HuH-7 (cell line): ENCODE data around the gene INPP4B.
"Not testable (repeated sequence)": the region's sequence is repeated elsewhere in the genome, so short reads cannot be mapped to it uniquely, and the experiment has no call there.

Source experiments
- DNase-seq: peaks from one replicate; pipeline ENCODE4 v3.0.0; 2011; ENCODE audit warnings: low spot score

Gene INPP4B

DNA sequence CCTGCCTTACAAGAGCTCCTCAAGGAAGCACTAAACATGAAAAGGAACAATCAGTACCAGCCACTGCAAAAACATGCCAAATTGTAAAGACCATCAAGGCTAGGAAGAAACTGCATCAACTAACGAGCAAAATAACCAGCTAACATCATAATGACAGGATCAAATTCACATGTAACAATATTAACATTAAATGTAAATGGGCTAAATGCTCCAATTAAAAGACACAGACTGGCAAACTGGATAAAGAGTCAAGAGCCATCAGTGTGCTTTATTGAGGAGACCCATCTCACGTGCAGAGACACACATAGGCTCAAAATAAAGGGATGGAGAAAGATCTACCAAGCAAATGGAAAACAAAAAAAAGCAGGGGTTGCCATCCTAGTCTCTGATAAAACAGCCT is 777.8 kb downstream of the INPP4B start:
- DNase-seq: not testable (repeated sequence)

DNA sequence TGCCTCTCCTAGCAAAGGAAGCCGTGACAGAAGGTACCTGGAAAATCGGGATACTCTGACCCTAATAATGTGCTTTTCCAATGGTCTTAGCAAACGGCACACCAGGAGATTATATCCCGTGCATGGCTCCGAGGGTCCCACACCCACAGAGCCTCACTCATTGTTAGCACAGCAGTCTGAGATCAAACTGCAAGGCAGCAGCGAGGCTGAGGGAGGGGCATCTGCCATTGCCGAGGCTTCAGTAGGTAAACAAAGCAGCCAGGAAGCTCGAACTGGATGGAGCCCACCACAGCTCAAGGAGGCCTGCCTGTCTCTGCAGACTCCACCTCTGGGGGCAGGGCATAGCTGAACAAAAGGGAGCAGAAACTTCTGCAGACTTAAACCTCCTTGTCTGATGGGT is 779.5 kb downstream of the INPP4B start:
- not testable (repeated sequence) for DNase-seq

DNA sequence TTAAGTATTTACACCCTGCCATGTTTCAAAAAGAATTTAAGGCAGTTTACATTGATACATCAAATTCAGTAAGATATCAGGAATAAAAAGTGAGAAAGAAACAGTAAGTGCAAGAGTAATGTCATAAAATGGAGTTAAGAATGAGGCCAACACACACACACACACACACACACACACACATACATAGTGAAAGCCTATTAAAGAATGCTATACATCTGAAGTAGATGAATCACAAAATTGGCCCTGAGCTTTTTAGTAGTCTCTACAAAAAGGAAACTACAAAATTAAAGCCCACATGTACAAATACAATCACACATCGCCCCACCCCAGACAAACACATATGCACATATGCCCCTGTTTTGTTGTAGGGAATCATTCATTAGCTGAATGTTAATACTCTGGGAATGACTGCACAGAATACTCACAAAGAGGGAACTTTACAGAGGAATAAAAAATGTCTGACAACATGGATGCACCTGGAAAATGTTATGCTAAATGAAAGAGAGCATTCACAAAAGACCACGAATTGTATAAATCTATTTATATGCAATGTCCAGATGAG is 780.9 kb downstream of the INPP4B start:
- no peak for DNase-seq

DNA sequence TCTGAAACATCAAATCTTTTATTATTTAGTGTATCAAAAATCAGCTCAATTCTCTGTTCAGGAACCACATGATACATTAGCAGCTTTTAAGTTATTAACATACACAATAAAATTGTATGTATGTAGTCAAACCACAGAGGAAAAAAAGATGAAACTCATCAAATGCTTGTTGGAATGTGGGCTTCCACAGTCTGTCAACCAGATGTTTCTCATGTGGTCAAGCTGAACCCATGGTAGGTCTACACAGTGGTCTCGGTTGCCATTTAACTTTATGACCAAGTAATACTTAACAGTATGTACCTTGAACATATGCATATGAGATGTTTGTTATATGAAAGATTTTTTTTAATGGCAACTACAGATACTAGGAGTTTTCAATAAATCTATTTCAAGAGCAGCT is 781.9 kb downstream of the INPP4B start:
- DNase-seq: no peak

DNA sequence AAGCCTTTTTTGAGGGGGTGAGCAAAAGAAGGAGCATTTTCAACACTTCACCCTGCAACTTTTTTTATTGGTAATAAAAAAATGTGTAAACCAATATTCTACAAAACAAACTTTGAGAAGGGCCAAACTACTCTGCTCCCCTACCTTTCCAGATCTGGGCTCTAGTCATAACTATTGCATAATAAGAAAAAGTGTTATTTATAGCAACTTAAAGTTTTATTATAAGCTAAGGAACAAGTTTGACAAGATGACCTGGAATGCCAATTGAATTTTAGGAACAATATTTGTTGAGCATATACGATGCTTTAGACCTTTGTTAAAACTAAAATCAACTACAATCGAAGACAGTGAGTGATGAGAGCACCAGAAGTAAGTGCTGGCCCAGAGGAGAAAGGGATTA is 800.1 kb downstream of the INPP4B start:
- no peak for DNase-seq

DNA sequence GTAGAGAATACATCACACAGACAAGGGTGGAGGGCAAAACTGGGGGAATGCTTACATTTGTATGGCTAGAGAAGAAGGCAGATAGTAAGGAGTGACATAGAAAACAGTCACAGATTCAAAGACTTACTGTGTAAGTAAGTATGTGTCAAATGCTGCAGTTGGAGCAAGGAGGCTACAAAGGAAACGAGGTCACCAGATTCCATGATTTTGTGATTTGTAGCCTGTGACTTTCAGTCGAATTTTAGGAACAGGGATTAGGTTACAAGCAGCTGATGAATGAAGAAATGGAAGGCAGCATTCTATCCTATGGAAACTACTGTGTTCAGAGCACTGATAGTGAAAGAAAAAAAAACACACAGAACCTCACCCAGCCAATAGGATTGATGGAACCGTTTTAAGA is 801.8 kb downstream of the INPP4B start:
- no peak for DNase-seq

DNA sequence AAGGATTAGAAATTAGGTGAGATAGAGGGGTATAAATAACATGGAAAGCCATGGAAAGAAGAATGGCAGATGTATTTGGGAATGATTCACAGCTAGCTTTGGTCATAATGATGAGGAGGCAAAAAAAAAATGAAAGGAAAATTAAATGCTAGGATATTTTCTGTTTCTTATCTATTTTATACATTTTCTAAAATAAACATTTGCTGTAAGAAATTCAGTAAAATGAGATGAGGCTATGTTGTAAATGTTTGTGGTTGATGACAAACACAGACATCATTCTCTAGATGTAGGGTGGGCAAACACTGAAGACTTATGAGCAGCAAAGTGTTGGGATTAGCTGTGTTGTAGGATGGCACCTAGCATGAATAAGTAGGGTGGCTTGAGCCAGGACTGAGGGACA is 802.6 kb downstream of the INPP4B start:
- no peak for DNase-seq

DNA sequence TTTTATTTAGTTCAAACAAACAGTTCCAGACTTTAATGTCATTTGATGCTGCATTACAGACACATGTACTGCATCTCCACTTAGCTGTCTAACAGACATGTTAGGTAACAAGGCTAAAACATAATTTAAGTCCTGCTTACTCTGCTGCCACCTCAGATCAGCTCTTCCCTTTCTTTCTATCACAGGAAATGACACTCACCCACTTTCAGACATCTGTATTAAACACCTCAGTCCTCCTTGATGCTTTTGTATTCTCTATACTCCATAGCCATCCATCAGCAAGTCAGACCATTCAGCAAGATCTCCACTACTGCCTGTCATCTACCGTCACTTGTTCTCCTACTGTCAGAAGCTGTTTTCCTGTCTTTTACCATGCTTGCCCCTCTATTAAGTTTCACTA is 804.3 kb downstream of the INPP4B start:
- DNase-seq: no peak

DNA sequence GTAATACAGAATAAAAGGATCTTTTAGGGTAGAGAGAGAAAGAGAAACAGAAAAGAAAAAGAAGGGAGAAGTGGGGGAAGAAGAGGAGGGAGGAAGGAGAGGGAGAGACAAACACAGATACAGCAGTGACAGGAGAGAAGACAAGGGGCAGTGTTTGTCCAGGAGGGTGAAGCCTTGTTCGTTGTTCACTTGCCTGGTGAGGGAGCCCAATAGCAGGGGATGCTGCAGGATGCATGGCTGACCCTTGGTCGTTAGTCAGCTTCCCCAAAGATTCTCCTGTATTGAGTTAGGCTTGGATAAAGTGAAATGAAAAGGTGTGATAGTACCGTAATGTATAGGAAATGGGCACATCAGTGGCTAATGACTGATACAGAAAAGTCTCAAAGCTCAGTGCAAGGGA is 806.1 kb downstream of the INPP4B start:
- DNase-seq: no peak

DNA sequence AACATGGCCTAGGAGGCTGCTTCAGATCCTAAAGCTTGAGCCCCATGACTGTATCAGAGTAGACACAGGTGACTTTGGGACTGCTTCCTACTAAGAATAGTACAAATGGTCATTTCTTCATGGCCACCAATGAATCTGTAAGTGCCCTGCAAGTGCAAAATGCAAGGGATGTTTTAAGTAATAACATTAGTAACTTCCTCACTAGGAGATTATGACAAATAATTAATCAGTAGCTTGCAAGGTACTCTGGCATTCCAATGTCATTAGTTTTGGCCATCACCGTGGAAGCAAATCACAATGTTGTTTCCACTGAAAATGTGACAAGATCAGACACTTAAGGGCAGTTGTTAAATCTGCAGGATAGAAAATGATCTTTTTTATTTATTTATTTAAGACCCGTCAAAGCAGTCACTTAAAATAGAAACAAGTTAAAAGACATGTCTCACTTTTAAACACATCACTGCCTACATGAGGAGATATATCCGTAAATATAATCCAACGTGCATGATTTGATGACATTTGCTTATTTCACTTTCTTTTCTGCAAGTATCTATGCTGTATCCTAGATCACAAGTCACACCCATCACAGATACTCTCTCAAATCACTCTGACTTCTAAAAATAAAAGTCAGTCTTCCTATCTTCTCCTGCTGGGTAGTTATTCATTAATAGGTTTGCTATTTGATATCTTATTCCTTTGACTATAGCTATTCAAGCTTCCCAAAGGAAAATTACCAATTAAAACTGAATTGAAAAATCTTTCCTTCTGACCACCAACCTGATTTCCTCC is 809.1 kb downstream of the INPP4B start:
- no peak for DNase-seq

DNA sequence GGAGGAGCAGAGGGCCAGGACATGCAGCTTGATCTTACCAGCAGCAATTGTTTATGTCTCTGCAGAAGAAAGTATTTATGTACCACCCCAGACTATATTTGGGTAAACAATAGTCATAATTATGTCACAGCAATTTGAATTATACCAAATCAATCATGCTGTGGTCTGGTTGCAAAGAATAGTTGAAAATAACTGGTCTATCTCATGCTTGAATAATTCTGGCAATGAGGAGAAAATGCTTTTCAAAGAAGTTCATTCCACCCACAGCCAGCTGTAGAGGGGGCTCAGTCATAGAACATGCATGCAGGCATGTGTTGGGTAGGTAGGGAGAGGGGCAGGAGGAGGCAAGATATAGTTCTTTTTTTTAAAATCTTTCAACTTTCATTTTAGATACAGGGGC is 810.5 kb downstream of the INPP4B start:
- DNase-seq: no peak

DNA sequence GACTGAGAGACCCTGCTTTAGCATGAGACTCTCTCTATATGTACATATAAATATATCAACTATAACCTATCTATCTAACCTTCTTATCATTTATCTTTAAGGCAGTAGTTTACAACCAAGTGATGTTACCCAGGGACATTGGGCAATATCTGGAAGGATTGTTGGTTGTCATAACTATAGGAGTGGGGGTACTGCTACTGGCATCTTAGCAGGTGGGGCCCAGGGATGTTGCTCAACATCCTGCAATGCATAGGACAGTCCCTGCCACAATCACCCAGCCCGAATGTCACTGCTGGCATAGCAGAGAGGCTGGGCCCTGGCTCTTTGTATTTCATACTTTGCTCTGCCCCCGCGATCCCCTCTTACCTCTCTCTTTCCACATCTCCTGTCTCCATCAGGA is 812.0 kb downstream of the INPP4B start:
- DNase-seq: no peak

DNA sequence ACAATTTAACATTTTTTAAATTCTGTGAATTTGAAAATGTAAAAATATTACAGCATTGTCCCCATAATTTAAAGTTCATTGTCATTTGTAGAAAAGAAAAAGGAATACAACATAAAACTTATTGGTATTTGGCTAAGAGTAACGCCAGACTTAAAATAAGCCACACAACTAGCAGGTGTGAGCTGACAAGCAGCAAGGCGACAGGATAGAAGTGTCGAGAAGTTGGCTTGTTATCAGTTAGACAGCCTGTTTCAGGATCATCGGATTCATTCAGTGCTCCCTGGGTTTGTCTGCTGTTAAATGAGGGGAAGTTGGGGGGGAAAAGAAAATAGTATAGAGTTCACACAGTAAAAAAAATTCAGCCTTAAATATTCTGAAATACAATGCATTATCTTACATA is 816.1 kb downstream of the INPP4B start:
- DNase-seq: no peak

DNA sequence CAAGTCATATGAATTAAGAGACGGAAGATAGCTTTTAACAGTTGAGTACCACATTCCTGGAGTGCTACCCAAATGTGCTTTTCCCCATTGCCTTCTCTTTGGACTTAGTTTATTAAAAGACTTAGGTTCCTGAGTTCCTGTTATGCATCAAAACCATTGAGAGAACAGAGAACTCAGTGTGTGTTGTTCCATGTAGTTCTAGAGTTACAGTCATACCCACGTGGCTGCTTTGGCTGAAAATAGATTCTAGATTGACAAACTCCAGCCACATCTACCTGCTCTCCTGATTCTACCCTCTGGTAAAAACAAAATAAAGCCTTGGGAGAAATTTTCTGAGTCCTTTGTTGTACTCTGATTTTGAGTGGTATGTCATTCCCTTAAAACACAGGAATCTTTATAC is 824.3 kb downstream of the INPP4B start:
- DNase-seq: no peak

DNA sequence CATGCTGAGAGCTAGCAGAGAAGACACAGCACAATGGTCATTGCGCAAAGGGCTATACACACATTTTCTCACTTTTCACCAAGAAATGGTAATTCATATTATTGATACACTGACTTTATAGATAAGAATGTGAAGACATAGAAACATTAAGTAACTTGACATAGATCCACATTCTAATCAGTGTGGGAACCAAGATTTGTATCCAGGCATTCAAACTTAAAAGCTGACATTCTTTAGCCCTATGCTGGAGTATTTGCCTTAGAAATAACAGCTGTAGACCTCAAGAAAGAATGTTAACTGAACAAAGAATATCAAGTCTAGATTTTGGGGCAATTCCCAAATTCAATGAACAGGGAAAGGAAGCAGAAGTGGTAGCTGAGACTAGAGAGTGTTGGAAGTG is 824.9 kb downstream of the INPP4B start:
- no peak for DNase-seq

DNA sequence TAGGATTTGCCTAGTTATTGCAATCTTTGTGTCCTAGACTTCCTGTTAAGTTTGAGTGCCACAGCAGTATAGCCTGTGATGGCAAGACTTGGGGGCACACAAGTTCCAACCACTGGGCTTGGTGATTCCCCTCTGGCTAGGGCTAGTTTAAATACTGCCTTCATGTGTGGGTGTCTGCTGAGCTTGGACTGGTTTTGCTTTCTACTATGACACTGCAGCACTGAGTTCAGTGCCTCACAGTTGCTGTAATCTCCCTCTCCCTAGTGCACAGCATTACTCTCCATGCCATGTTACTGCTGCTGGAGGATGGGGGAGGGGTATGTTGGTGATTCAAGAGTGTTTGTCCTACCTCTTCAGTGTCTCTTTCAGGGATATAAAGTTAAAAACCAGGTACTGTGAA is 830.1 kb downstream of the INPP4B start:
- no peak for DNase-seq

DNA sequence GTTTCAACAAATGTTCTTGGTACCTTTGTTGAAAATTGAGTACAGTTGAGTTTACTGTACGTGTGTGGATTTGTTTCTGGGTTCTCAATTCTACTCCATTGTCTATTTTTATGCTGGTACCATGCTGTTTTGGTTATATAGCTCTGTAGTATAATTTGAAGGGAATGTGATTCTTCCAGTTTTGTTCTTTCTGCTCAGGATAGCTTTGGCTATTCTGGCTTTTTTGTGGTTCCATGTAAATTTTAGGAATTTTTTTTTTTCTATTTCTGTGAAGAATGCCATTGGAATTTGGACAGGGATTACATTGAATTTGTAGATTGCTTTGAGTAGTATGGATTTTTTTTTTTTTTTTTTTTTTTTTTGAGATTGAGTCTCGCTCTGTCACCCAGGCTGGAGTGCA is 836.4 kb downstream of the INPP4B start:
- DNase-seq: no peak

DNA sequence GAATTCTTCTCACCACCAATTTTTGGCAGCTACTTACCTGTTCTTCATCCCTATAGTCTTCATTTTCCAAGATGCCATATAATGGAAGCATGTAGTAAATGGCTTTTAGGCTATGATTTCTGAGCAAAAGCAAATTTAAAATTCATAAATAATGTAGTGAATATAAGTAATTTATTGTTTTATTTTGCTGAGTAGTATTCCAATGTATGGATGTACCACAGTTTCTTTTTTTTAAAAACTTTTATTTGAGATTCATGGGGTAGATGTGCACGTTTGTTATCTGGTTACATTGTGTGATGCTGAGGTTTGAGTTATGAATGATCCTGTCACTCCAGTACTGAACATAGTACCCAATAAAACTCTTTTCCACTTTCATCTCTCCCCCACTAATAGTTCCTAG is 840.6 kb downstream of the INPP4B start:
- no peak for DNase-seq

DNA sequence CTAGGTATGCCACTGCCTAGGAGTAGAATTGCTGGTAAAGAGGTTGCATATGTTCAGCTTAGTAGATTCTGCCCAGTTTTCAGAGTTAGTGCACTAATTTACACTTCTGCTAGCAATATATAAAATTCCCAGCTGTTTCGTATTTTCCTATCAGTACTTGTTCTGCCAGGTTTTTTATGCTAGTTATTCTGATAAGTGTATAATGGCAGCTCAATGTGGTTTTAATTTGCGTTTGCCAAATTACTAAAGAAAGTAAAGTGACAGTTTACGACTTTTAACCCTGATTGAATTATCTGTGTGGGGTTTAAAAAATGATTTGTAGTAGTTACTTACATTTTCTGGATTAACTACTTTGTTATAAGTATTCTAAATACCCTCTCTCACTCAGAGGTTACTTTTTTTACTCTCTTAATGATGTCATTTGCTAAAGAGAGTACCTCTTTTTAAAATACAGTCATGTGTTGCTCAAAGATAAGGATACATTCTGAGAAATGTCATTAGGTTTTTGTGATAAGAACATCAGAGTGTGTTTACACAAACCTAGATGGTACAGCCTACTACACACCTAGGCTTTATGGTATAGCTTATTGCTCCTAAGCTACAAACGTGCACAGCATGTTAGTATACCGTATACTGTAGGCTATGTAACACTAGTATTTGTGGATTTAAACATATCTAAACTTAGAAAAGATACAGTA is 846.5 kb downstream of the INPP4B start:
- DNase-seq: no peak

DNA sequence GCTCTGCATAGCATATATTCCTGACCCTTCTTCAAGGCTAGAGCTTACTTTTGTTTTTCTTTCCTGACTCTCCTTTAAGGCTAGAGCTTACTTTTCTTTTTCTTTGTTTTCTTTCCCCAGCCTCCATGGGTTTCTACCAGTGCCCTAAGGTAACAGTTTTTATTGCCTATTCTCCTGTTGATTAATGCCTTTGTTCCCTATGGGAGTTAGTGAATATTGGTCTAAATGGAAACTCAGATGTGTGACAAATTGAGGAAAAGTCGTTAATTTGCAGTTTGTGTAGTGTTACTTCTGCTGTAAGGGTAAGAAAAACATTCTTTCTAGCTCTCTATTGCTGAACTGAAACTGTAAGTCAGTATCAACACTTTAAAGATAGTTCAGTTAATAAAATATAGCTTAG is 851.0 kb downstream of the INPP4B start:
- DNase-seq: no peak

DNA sequence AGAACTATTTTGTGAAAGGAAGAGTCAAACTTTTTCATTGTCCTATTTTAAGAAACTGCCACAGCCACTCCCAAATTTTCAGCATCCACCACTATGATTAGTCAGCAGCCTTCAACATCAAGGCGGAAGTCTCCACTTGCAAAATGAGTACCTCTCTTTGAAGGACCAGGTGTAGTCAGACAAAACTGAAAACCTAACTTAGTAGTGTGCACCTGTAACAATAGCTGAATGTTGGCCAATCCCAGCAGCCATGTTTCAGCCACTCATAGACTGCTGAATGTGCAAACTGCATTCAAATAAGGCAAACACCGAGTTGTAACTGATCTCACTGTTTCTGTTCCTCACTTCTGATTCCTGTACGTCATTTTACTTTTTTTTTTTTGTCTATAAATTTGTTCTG is 868.7 kb downstream of the INPP4B start:
- DNase-seq: no peak
